Suprapubic skin (tissue), 4 donors: ENCODE data around the gene SAMD1. TPM values are rescaled to one million over a fixed set of nuclear protein-coding genes. Genes with fewer than 3 reads are reported as not detected.

ENCODE experiments used
- DNase-seq, 2 donors: peaks; one replicate each; pipeline ENCODE4 v3.0.0-alpha.2; 2019; ENCODE audit warnings: low spot score in 2 of 2
- H3K27ac ChIP-seq: fragments of 200-600 bp; sonication (generic); one replicate; pipeline ENCODE4 v1.5.1; 2019
- H3K27me3 ChIP-seq: fragments of 200-600 bp; sonication (generic); one replicate; pipeline ENCODE4 v1.5.1; 2019
- H3K36me3 ChIP-seq: fragments of 200-600 bp; sonication (generic); one replicate; pipeline ENCODE4 v1.5.1; 2019
- H3K4me1 ChIP-seq: fragments of 200-600 bp; sonication (generic); one replicate; pipeline ENCODE4 v1.5.1; 2019
- H3K4me3 ChIP-seq: fragments of 200-600 bp; sonication (generic); one replicate; pipeline ENCODE4 v1.5.1; 2019; ENCODE audit warnings: mild to moderate bottlenecking
- H3K9me3 ChIP-seq: fragments of 200-600 bp; sonication (generic); one replicate; pipeline ENCODE4 v1.5.1; 2019
- EP300 ChIP-seq: sonication (generic); formaldehyde crosslinking; IDR thresholded peaks from one replicate; pipeline ENCODE4 v1.6.1; 2017; ENCODE audit warnings: antibody characterized with exemption
- POLR2A ChIP-seq, 2 donors: fragments of 450-650 bp; IDR thresholded peaks; one replicate each; pipeline ENCODE4 v1.6.1; 2017; ENCODE audit warnings: antibody characterized with exemption in 2 of 2, mild to moderate bottlenecking in 2 of 2, moderate library complexity in 2 of 2
- POLR2AphosphoS5 ChIP-seq, 3 donors: sonication (generic); formaldehyde crosslinking; IDR thresholded peaks; one replicate each; pipeline ENCODE4 v1.6.1; 2017; ENCODE audit warnings: antibody characterized with exemption in 3 of 3
- WGBS: methylation state at CpG from one replicate; pipeline ENCODE4 v1.1.5; 2018; 5-methylcytosine and 5-hydroxymethylcytosine counted together
- total RNA-seq, 4 donors: library from RNA; depleted of rRNA; stranded (reverse); fragments of >200 nt; gene quantifications; one replicate each; pipeline ENCODE4 v1.1.0, GENCODE V29; 2016
- TF ChIP-seq, protein P1 (sequence below), 2 donors: fragments of 200-600 bp in 1 of 2; fragments of 450-650 bp in 1 of 2; sonication (generic) in 1 of 2; IDR thresholded peaks; one replicate each; pipeline ENCODE4 v1.5.1; 2016 to 2019; ENCODE audit warnings: antibody characterized with exemption in 2 of 2, mild to moderate bottlenecking in 1 of 2, moderate library complexity in 1 of 2

The SAMD1 gene
- total RNA-seq, 4 donors from 2014 or later, result 22.4 to 34.9 (median 29.1) TPM

DNA sequence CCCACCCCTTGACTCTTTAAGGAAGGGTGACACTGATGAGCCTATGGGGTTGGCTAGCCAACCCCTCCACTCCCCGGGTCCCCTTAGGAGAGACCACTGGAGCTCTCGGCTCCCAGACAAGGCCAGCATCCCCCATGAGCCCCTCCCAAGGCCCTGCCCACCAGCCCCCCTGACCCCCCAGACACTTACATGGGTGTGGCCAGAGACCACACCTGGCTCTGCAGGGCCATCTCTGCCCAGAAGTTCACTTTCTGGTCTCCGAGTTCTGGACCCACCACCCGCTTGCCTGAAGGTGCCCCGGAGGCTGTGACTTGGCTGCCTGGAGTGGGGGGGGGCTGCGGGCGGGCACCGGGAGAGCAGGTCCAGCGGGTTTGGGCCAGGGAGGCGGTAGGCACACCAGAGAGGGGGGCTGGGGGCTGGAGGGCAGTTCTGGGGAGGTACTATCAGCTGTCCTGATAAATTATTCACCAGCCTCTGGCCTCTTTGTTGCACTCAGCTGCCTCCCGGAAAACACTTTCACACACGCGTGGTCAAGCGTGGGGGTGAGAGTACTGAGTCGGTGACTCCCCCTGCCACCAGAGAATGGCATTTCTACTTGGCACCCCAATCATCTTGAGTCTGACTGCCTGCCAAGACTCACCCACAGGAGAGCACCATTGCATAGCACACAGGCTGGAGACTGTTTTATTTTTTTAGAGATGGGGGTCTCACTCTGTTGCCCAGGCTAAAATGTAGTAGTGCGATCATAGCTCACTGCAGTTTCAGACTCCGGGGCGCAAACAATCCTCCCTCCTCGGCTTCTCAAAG, 28.6 kb downstream of the SAMD1 start, which contains the start of gene PALM3:
Gene PALM3, minus strand, starts transcription at position 326 of the 807 bp plus-strand sequence. Its CDS starts 96 bp downstream, at position 230.
- 55% methylated on average over 11 of the region's 19 CpGs for WGBS
- TF ChIP-seq POLR2A (IDR thresholded peaks at IDR 0.05), result no peak
- no peak for TF ChIP-seq EP300
- no peak for TF ChIP-seq POLR2AphosphoS5 (IDR thresholded peaks at IDR 0.05)
- TF ChIP-seq, protein P1, sequence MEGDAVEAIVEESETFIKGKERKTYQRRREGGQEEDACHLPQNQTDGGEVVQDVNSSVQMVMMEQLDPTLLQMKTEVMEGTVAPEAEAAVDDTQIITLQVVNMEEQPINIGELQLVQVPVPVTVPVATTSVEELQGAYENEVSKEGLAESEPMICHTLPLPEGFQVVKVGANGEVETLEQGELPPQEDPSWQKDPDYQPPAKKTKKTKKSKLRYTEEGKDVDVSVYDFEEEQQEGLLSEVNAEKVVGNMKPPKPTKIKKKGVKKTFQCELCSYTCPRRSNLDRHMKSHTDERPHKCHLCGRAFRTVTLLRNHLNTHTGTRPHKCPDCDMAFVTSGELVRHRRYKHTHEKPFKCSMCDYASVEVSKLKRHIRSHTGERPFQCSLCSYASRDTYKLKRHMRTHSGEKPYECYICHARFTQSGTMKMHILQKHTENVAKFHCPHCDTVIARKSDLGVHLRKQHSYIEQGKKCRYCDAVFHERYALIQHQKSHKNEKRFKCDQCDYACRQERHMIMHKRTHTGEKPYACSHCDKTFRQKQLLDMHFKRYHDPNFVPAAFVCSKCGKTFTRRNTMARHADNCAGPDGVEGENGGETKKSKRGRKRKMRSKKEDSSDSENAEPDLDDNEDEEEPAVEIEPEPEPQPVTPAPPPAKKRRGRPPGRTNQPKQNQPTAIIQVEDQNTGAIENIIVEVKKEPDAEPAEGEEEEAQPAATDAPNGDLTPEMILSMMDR (IDR thresholded peaks at IDR 0.05), result no peak
- peaks cover 15% of the 10 kb centered on the region for H3K4me1 ChIP-seq
- H3K4me3 ChIP-seq, result no peak within 1 kb of the TSS
- H3K27ac ChIP-seq, result no peak within 1 kb of the TSS
- H3K9me3 ChIP-seq, result no peaks in the 10 kb centered on the region
- DNase-seq, result no peak
- no peaks in the 10 kb centered on the region for H3K36me3 ChIP-seq
- peaks cover 42% of the 10 kb centered on the region for H3K27me3 ChIP-seq

DNA sequence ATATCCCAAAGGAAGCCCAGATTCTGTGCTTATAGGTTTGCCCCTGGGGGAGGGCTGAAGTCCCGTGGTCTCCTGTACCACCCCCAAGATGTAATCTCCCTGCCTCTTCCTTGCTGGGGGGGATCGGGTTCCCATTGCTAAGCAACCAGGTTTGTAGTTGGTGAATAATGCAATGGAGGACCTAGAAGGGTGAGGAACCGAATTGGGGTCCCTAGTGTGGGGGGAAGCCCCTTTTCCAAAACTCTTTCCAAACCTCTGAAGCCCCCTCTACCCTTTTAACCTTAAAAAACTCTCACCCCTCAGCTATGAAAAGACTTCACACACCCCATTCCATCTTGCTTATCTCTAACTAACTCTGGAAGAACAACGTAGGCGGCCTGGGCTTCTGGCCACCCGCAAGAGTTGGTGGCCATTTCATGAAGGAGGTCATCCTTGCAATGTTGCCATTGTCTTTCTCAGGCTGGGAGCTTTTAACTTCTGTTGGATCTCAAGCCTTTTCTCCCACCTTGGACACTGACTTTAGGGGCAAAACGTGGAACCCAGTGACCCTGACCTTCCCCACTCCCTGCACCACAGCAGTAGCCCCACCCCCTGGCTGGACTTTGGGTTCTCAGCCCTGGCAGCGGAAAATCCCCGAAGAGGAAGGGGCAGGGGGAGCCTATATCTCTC, 29.3 kb downstream of the SAMD1 start:
- TF ChIP-seq EP300, result no peak
- TF ChIP-seq POLR2AphosphoS5 (IDR thresholded peaks at IDR 0.05), result no peak
- no peak for TF ChIP-seq POLR2A (IDR thresholded peaks at IDR 0.05)
- TF ChIP-seq, protein P1 (IDR thresholded peaks at IDR 0.05), result no peak
- Histone ChIP-seq H3K4me1 (peaks cover 15% of the 10 kb centered on the region), H3K36me3 (no peaks in the 10 kb centered on the region), H3K27me3 (peaks cover 42% of the 10 kb centered on the region), H3K9me3 (no peaks in the 10 kb centered on the region), H3K27ac (no peak overlapping the region), H3K4me3 (no peak overlapping the region)
- DNase-seq, result no peak
- 51% methylated on average over 9 of the region's 9 CpGs for WGBS

GRCh38 chr19:14059652-14060155, 30.8 kb downstream of the SAMD1 start:
- H3K27me3 ChIP-seq, result peaks cover 42% of the 10 kb centered on the region
- no peaks in the 10 kb centered on the region for H3K9me3 ChIP-seq
- no peaks in the 10 kb centered on the region for H3K36me3 ChIP-seq
- H3K27ac ChIP-seq, result no peak overlapping the region
- TF ChIP-seq POLR2A (IDR thresholded peaks at IDR 0.05), result no peak
- no peak for TF ChIP-seq EP300
- TF ChIP-seq, protein P1 (IDR thresholded peaks at IDR 0.05), result no peak
- TF ChIP-seq POLR2AphosphoS5 (IDR thresholded peaks at IDR 0.05), result no peak
- peaks cover 15% of the 10 kb centered on the region for H3K4me1 ChIP-seq
- no peak overlapping the region for H3K4me3 ChIP-seq
- no peak for DNase-seq
- WGBS, result 58% methylated on average over 8 of the region's 8 CpGs

- Histone ChIP-seq H3K27ac (no peak overlapping the region), H3K36me3 (no peaks in the 10 kb centered on the region), H3K4me1 (peaks cover 15% of the 10 kb centered on the region), H3K27me3 (peaks cover 42% of the 10 kb centered on the region), H3K4me3 (no peak overlapping the region), H3K9me3 (no peaks in the 10 kb centered on the region)
- no peak for TF ChIP-seq EP300
- TF ChIP-seq, protein P1 (IDR thresholded peaks at IDR 0.05), result peak in 1 of 2 donors; percentile 64
- DNase-seq, result no peak
- 21% methylated on average over 15 of the region's 15 CpGs for WGBS
These were observed 31.5 kb downstream of the SAMD1 start for GRCh38 chr19:14059093-14059480.
